DND-41 (cell line): Measurements from ENCODE around the gene TEDC2.

ENCODE experiments used
- CTCF ChIP-seq: IDR thresholded peaks from 2 replicates; pipeline ENCODE4 v1.5.1; 2012; ENCODE audit warnings: borderline replicate concordance, low read length, moderate library complexity, mild to moderate bottlenecking; ENCODE audit not compliant: poor library complexity, severe bottlenecking; ENCODE audit errors: extremely low read depth
- EZH2 ChIP-seq: IDR thresholded peaks from 3 replicates; pipeline ENCODE4 v1.6.1; 2012; ENCODE audit warnings: borderline replicate concordance, low read depth, mild to moderate bottlenecking, moderate library complexity, low read length, inconsistent platforms; ENCODE audit not compliant: severe bottlenecking

- TF ChIP-seq CTCF (no peak), EZH2 (no peak)
Measured at GRCh38 chr16:2443555-2443954, 16.4 kb upstream of the TEDC2 start.
